KMS-11 (cell line): ENCODE results near the gene VAMP5.

Experiments
- H2AFZ ChIP-seq: fragments of 200-600 bp; sonication (generic); 2 replicates; pipeline ENCODE4 v1.6.1; 2016; ENCODE audit warnings: antibody characterized with exemption, mixed run types, low read depth
- H3K27ac ChIP-seq: fragments of 200-600 bp; sonication (generic); 2 replicates; pipeline ENCODE4 v1.6.1; 2016; ENCODE audit warnings: mild to moderate bottlenecking, mixed run types
- H3K27me3 ChIP-seq: fragments of 200-600 bp; sonication (generic); 2 replicates; pipeline ENCODE4 v1.6.1; 2017; ENCODE audit warnings: mild to moderate bottlenecking, low read depth, mixed run types, moderate library complexity; ENCODE audit not compliant: insufficient read depth
- H3K36me3 ChIP-seq: fragments of 200-600 bp; sonication (generic); 2 replicates; pipeline ENCODE4 v1.6.1; 2017; ENCODE audit warnings: mild to moderate bottlenecking, mixed run types; ENCODE audit not compliant: insufficient read depth
- H3K4me1 ChIP-seq: fragments of 200-600 bp; sonication (generic); 2 replicates; pipeline ENCODE4 v1.6.1; 2016; ENCODE audit warnings: mild to moderate bottlenecking, low read depth, mixed run types; ENCODE audit not compliant: poor library complexity, severe bottlenecking
- H3K4me2 ChIP-seq: fragments of 200-600 bp; sonication (generic); 2 replicates; pipeline ENCODE4 v1.7.0; 2016; ENCODE audit warnings: mild to moderate bottlenecking, mixed run types
- H3K4me3 ChIP-seq: fragments of 200-600 bp; sonication (generic); IDR thresholded peaks from 2 replicates; pipeline ENCODE4 v1.6.1; 2017; ENCODE audit warnings: low read depth, low read length, mixed read lengths; ENCODE audit not compliant: insufficient read depth
- H3K79me2 ChIP-seq: fragments of 200-600 bp; sonication (generic); 2 replicates; pipeline ENCODE4 v1.6.1; 2016; ENCODE audit warnings: low read depth, mixed run types; ENCODE audit not compliant: insufficient read depth
- H3K9ac ChIP-seq: fragments of 200-600 bp; sonication (generic); 2 replicates; pipeline ENCODE4 v1.6.1; 2016; ENCODE audit warnings: mild to moderate bottlenecking, mixed run types
- H4K20me1 ChIP-seq: fragments of 200-600 bp; sonication (generic); 2 replicates; pipeline ENCODE4 v1.6.1; 2016; ENCODE audit warnings: mild to moderate bottlenecking, mixed run types; ENCODE audit not compliant: insufficient read depth
- TF ChIP-seq, protein P1 (sequence below): fragments of 200-600 bp; sonication (generic); conservative IDR thresholded peaks from 2 replicates; pipeline ENCODE4 v1.6.1; 2017; ENCODE audit warnings: low read depth, mild to moderate bottlenecking, antibody characterized with exemption, low read length, moderate library complexity, mixed read lengths

The VAMP5 gene

DNA sequence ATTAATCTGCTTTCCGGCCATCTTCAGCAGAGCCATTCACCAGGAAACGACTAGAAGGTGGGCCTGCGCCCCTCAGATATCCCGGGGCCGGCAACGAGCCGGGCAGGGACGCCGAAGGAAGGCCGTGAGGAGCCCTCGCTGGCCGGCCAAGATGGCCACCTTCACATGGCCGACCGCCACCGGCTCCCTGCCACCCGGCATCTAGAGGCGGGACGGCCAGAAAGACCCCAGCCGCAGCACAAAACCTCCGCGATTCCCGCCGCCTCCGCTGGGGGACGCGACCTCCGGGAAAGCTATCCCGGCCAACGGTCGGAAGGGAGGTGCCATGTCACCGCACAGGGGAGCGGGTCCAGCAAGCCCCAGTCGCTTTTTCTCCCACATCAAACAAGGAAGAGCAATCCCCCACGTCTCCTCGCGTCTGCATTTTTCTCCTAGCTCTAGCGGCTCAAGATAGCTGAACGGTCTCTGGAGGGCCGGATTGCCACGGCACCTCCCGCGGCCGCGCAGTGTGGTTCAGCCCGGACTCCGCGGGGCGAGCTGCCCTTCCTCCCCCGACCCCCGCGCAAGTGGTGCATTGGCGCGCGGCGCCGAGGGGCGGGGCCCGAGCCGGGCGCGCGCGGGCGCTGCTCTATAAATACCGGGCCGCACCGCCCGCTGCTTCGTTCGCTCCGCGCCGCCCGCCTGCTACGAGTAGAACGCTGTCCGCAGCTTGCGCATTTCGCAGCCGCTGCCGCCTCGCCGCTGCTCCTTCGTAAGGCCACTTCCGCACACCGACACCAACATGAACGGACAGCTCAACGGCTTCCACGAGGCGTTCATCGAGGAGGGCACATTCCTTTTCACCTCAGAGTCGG lies 45.5 kb upstream of the VAMP5 start, which contains the start of gene MAT2A:
MAT2A (plus strand) TSS at position 662 of the 854 bp plus-strand sequence; CDS start at position 782, 120 bp downstream.
- peak within 1 kb of the TSS; percentile 36 for H2AFZ ChIP-seq
- peak within 1 kb of the TSS; percentile 99 for H3K27ac ChIP-seq
- peak within 1 kb of the TSS; percentile 97 for H3K4me2 ChIP-seq
- H3K4me1 ChIP-seq: peaks cover 35% of the 10 kb centered on the region
- H3K27me3 ChIP-seq: no peaks in the 10 kb centered on the region; the same call in 1 of the 2 replicates
- H3K36me3 ChIP-seq: peaks cover 37% of the 10 kb centered on the region
- H3K9ac ChIP-seq: peak within 1 kb of the TSS; percentile 100
- peaks cover 38% of the 10 kb centered on the region for H4K20me1 ChIP-seq
- peaks cover 63% of the 10 kb centered on the region for H3K79me2 ChIP-seq
- peak within 1 kb of the TSS; percentile 98 for H3K4me3 ChIP-seq
- TF ChIP-seq, protein P1, sequence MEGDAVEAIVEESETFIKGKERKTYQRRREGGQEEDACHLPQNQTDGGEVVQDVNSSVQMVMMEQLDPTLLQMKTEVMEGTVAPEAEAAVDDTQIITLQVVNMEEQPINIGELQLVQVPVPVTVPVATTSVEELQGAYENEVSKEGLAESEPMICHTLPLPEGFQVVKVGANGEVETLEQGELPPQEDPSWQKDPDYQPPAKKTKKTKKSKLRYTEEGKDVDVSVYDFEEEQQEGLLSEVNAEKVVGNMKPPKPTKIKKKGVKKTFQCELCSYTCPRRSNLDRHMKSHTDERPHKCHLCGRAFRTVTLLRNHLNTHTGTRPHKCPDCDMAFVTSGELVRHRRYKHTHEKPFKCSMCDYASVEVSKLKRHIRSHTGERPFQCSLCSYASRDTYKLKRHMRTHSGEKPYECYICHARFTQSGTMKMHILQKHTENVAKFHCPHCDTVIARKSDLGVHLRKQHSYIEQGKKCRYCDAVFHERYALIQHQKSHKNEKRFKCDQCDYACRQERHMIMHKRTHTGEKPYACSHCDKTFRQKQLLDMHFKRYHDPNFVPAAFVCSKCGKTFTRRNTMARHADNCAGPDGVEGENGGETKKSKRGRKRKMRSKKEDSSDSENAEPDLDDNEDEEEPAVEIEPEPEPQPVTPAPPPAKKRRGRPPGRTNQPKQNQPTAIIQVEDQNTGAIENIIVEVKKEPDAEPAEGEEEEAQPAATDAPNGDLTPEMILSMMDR: peak; percentile 68

DNA sequence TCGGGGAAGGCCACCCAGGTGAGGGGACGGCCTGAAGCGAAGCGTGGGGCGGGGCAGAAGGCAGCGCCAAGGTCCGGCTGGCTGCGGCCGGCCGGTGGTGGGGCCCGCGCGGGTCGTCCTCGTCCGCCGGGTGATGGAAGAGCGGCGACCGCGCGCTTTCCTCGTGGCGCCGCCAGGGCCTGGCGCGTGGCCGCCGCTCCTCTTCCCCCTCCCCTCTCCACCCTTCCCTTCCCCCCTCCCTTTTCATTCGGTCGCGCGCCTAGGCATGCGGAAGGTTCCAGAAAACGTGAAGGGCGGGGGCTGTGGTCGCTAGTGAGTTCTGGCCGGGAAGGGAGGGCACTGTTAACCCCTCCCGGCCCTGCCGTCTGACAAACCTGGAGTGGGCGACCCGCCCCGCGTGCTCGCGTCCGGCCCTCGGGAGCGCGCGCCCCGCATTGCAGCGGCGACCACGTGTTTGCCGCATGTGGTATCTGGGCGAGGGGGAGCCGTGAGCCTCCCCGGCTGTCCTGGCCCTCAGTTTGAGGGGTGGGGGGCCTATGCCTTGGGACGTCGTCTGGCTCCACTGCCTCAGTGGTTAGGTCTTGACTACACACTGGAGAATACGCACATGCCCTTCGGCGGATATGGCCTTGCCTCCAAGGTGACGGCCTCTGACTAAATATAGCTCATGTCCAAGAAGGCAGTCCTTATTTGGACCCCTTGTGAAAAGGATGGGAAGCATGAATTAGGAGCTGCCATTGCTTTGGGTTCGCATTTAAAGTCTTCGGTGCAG lies 44.7 kb upstream of the VAMP5 start:
- no peak overlapping the region for H2AFZ ChIP-seq
- peaks cover 37% of the 10 kb centered on the region for H3K36me3 ChIP-seq

DNA sequence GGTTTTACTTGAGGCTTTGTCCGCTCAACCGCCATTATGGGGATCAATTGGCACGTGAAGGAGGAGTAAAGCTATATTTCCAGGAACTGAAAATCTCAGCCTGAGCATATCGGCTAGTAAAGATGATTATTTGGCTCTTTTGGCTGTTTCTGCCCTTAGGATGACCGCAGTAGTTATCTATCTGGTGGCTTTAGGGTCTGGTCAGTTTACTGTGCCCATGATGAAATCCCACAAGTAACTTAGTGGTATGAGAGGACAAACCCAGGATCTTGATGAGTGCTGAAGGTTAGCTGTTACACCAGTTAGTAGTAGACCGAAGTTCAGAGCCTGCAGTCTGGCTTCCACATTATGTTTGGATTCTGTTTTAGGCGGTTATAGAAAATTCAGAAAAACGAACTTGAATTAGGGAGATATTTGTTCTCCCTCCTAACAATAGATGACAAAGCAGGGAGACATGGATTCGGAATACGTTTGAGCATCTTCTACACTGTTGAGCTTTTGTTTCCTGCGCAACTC lies 44.0 kb upstream of the VAMP5 start:
- peaks cover 37% of the 10 kb centered on the region for H3K36me3 ChIP-seq
- no peak overlapping the region for H2AFZ ChIP-seq
- no peaks in the 10 kb centered on the region; the same call in 1 of the 2 replicates for H3K27me3 ChIP-seq
- peak overlapping the region; percentile 93 for H3K4me3 ChIP-seq
- TF ChIP-seq, protein P1: no peak
- peak overlapping the region; percentile 100 for H3K9ac ChIP-seq
- H3K27ac ChIP-seq: peak overlapping the region; percentile 99
- peak overlapping the region; percentile 97 for H3K4me2 ChIP-seq
- peaks cover 63% of the 10 kb centered on the region for H3K79me2 ChIP-seq
- H4K20me1 ChIP-seq: peaks cover 38% of the 10 kb centered on the region
- H3K4me1 ChIP-seq: peaks cover 35% of the 10 kb centered on the region

More for the DNA sequence above, 44.7 kb upstream of the VAMP5 start:
- H3K9ac ChIP-seq: peak overlapping the region; percentile 100
- H3K4me3 ChIP-seq: peak overlapping the region; percentile 93
- H3K79me2 ChIP-seq: peaks cover 63% of the 10 kb centered on the region
- H4K20me1 ChIP-seq: peaks cover 38% of the 10 kb centered on the region
- peak overlapping the region; percentile 97 for H3K4me2 ChIP-seq
- H3K27me3 ChIP-seq: no peaks in the 10 kb centered on the region; the same call in 1 of the 2 replicates
- H3K27ac ChIP-seq: peak overlapping the region; percentile 99
- H3K4me1 ChIP-seq: peaks cover 35% of the 10 kb centered on the region
- TF ChIP-seq, protein P1: no peak

DNA sequence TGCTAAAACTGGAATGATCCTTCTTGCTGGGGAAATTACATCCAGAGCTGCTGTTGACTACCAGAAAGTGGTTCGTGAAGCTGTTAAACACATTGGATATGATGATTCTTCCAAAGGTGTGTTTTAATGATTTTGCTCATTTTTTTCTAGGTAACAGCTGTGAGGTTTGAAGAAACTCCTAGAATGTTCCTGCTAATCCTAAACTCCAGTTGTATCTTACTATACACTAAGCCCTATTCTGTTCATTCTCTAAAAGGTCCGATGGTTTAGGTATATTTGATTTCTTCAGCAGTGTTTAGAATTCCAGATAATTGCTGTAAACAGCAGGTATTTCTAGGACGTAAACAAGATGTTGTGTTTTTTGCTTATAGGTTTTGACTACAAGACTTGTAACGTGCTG lies 43.0 kb upstream of the VAMP5 start:
- H3K4me1 ChIP-seq: peaks cover 35% of the 10 kb centered on the region
- H3K9ac ChIP-seq: peak overlapping the region; percentile 100; the same call in 1 of the 2 replicates
- H3K27me3 ChIP-seq: no peaks in the 10 kb centered on the region; the same call in 1 of the 2 replicates
- peak overlapping the region; percentile 99; the same call in 1 of the 2 replicates for H3K27ac ChIP-seq
- TF ChIP-seq, protein P1: no peak
- peaks cover 37% of the 10 kb centered on the region for H3K36me3 ChIP-seq
- peak overlapping the region; percentile 97 for H3K4me2 ChIP-seq
- peaks cover 48% of the 10 kb centered on the region for H4K20me1 ChIP-seq
- H3K4me3 ChIP-seq: no peak overlapping the region
- H3K79me2 ChIP-seq: peaks cover 63% of the 10 kb centered on the region
- no peak overlapping the region for H2AFZ ChIP-seq
